H54 (cell line): ENCODE measurements around the gene GBX2.

Experiments used
- DNase-seq: peaks from one replicate; pipeline ENCODE4 v3.0.0; 2011; ENCODE audit warnings: low spot score, mixed read lengths; ENCODE audit not compliant: insufficient read length
- FAIRE-seq: peaks from 3 replicates; lab custom pipeline; 2011; peaks lifted over from hg19 to GRCh38; lab: Jason Lieb, UNC
- POLR2A ChIP-seq: IDR thresholded peaks from 2 replicates; pipeline ENCODE4 v1.6.1; 2011; ENCODE audit warnings: low read depth, mild to moderate bottlenecking, low read length

The GBX2 gene

DNA sequence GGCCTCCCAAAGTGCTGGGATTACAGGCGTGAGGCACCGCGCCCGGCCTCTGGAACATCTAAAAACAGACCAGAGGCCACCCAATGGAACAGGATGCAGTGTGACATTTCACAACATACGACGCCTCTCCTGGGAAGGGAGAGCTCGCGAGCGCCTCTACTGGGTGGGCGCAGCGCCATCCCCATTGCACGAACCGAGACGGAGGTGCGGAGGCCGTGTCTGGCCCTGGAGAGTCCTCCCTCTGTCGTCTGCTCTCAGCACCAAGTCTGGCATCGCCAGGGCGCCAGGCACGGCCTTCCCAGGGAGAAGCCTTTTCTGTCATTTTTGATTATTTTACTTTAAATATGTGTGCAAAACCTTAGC, 9.4 kb upstream of the GBX2 start:
- no peak for FAIRE-seq
- no peak for TF ChIP-seq POLR2A
- no peak for DNase-seq

DNA sequence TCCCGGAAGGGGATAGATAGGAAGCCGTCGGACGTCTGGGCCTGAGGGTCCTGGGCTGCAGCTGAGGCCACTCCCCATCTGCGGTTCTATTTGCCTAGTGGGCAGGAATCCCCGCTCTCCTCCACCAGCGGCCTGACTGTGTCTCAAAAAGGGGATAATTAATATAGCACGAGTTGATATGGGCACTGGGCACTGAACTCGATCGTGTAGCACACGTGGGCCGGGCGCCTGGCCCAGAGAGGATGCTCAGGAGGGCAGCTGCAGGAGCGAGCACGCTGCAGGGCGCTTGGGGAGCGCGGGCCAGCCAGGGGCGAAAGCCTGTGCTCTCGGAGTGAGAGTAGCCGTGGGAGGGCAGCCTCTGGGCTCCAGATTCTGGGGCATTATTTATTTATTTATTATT, 8.8 kb upstream of the GBX2 start:
- FAIRE-seq (no peak), DNase-seq (no peak)
- no peak for TF ChIP-seq POLR2A

DNA sequence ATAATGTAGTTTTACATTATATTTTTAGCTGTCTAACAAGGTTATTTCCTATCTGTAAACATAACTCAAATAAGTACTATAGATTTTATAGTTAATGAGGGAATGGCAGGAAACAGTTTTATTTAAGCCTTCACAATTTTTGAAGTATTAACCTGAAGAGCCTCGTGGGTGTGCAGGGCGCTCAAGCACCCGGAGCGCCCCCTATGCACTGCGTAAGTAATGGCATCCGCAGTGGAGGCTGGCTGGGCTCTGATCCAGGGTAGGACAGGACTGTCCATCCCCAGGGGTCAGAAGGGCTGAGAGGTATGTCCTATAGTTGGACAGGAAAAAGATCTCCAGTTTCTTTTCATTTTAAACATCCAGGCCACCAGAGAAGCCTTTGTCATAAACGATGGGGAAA, 8.2 kb upstream of the GBX2 start:
- DNase-seq (no peak), FAIRE-seq (no peak)

DNA sequence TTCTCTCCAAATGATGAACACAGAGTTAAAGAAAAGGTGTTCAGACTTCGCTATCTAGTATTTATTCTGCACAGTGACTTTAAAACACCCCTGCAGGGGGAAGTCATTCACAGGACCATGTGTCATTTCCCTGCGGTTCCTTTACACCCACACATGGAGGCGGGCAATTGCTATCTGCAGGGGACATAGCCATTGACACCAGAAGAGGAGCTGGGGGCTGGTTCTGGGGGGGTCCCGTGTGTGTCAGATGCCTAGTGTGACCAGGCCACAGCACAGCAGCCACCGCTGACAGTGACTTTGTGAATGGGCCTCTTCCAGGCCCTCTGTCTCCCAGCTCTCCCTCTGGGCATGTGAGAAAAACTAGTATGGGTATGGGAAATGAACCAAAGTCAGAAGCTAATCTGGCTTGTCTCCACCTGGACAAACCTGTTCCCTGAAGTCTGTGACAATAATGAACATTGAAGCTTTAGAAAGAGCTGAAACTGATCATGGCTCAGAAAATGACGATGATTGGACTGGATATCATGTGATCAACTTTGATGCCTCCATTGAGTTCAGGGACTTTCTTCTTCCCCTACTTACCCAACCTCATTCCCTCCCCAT, 7.5 kb upstream of the GBX2 start:
- FAIRE-seq (no peak), DNase-seq (no peak)
- no peak for TF ChIP-seq POLR2A

More for the DNA sequence above, 8.2 kb upstream of the GBX2 start:
- TF ChIP-seq POLR2A = no peak

GRCh38 chr2:236173729-236174607, 5.8 kb upstream of the GBX2 start:
- DNase-seq (no peak), FAIRE-seq (no peak)
- no peak for TF ChIP-seq POLR2A

GRCh38 chr2:236173036-236173728, 5.0 kb upstream of the GBX2 start:
- no peak for TF ChIP-seq POLR2A
- FAIRE-seq = no peak

GRCh38 chr2:236172255-236173035, 4.3 kb upstream of the GBX2 start:
- TF ChIP-seq POLR2A = no peak
- FAIRE-seq (no peak), DNase-seq (no peak)

More at GRCh38 chr2:236173036-236173728, 5.0 kb upstream of the GBX2 start:
- DNase-seq = no peak

DNA sequence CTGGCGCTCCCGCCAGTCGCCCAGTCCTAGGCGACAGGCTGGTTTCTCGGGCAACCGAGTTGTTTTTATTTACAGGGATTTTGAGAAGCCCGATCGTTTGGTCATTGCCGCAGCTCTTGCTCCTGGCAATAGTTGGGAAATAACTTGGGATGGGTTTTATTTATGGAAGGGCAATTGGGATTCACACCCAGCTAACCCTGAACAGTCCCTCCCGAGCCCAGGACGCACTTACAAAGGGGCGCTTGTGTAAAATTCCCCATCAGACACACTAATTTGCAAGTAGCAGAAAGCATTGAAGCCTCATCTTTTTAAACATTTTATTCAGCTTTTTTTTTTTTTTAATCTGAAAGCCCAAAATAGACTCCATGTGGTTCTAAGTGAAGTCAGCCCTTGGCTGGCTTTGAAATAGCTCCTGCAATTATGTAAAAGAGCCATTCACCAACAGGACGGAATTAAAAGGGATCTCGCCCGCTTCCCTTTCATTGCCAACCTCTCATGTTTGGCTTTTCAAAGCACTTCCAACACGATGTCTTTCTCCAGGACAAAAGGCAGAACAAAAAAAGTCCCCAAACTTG, 3.6 kb upstream of the GBX2 start:
- no peak for FAIRE-seq
- TF ChIP-seq POLR2A = no peak
- DNase-seq = no peak

GRCh38 chr2:236171181-236171679, 3.0 kb upstream of the GBX2 start:
- DNase-seq (no peak), FAIRE-seq (no peak)
- no peak for TF ChIP-seq POLR2A

GRCh38 chr2:236170590-236171165, 2.5 kb upstream of the GBX2 start:
- DNase-seq (no peak), FAIRE-seq (no peak)
- TF ChIP-seq POLR2A = no peak

DNA sequence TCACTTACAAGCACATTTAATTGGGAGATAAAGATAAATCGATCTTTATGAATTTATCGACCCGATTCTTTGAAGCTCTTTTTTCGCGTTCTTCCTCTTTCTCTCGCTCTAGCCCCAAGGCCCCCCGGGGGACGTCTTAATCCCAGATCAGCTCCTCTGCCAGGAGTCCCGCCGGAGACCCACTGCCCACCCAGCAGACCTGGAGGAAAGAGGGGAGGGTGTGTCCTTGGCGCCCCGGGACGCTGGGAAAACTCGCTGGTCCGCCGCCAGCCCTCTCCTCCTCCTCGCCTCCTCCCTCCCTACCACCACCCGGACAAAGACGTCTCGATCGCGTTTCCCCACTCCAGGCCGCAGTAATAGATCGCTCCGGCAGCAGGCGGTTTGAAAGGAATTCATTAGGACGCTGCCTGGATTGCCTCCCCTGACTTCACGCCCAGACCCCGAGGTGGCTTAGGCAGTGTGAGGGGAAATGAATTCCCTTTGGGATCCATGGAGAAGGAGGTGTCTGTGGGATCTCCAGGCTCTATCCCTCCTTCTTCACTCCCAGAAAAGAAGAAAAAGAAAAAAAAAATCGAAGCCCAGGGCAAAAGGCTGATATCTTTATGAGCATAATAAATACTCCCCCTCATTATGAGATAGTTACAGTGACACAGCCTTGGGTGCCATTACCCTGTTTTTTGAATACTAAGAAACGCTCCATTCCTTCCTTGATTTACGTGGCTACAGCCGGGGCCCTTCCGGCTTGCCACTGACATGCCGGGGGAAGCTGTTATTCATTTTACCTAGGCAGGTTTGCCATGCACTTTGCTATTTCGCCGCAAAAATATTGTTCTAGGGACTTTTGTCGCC, 1.8 kb upstream of the GBX2 start:
- DNase-seq (no peak), FAIRE-seq (no peak)
- no peak for TF ChIP-seq POLR2A

- no peak for TF ChIP-seq POLR2A
- DNase-seq = no peak
- no peak for FAIRE-seq
Observed at GRCh38 chr2:236169151-236169721, 1.1 kb upstream of the GBX2 start.
